GM12891 (cell line): Measurements from ENCODE around the gene PDLIM3. TPM values are rescaled to one million over a fixed set of nuclear protein-coding genes. Genes with fewer than 3 reads are reported as not detected.
A peak's percentile ranks its signal among the peaks of the same experiment; 100 is the strongest.

Source experiments
- DNase-seq: peaks from one replicate; pipeline ENCODE4 v3.0.0; 2011; ENCODE audit warnings: low spot score; ENCODE audit not compliant: insufficient read length
- FAIRE-seq: peaks from 2 replicates; lab custom pipeline; 2011; peaks lifted over from hg19 to GRCh38; lab: Jason Lieb, UNC
- PAX5 ChIP-seq: IDR thresholded peaks from 2 replicates; pipeline ENCODE4 v1.6.1; 2011; ENCODE audit warnings: low read length, moderate library complexity, mild to moderate bottlenecking; ENCODE audit not compliant: insufficient read depth, severe bottlenecking
- POLR2A ChIP-seq: IDR thresholded peaks from 2 replicates; pipeline ENCODE4 v1.6.1; 2011; ENCODE audit warnings: low read depth, low read length, control low read depth
- POLR2AphosphoS5 ChIP-seq: IDR thresholded peaks from 2 replicates; pipeline ENCODE4 v1.6.1; 2011; ENCODE audit warnings: low read depth, low read length, control low read depth
- POU2F2 ChIP-seq: IDR thresholded peaks from 2 replicates; pipeline ENCODE4 v1.6.1; 2011; ENCODE audit warnings: low read depth, mild to moderate bottlenecking, control low read depth, low read length, moderate library complexity
- SPI1 ChIP-seq: IDR thresholded peaks from 2 replicates; pipeline ENCODE4 v1.6.1; 2011; ENCODE audit warnings: low read depth, low read length, control low read depth
- TAF1 ChIP-seq: IDR thresholded peaks from 2 replicates; pipeline ENCODE4 v1.6.1; 2011; ENCODE audit warnings: low read depth, low read length, control low read depth
- polyA plus RNA-seq: library from polyadenylated mRNA; unstranded; fragments of >200 nt; gene quantifications from one replicate; pipeline ENCODE4 v1.2.1, GENCODE V29; 2012; ENCODE audit warnings: low read depth, missing spikeins, inconsistent platforms; ENCODE audit not compliant: missing spikeins

Gene PDLIM3
- 0.09 TPM for polyA plus RNA-seq

GRCh38 chr4:185534866-185535611 lies at the start of gene PDLIM3:
Gene PDLIM3, minus strand, starts transcription at chr4:185535507. Its CDS starts 73 bp downstream, at chr4:185535434.
- TF ChIP-seq POLR2AphosphoS5 (no peak), PAX5 (no peak), TAF1 (no peak), POLR2A (no peak), POU2F2 (no peak), SPI1 (no peak)
- FAIRE-seq (no peak), DNase-seq (peak; percentile 29)

GRCh38 chr4:185583813-185584212 lies 48.5 kb upstream of the PDLIM3 start:
- no peak for DNase-seq
- FAIRE-seq: no peak
- TF ChIP-seq PAX5 (no peak), POLR2AphosphoS5 (no peak), TAF1 (no peak), POLR2A (no peak), POU2F2 (no peak), SPI1 (no peak)

GRCh38 chr4:185582651-185583400 lies 47.5 kb upstream of the PDLIM3 start:
- no peak for TF ChIP-seq POLR2AphosphoS5
- TF ChIP-seq POLR2A: no peak
- FAIRE-seq (no peak), DNase-seq (no peak)

- FAIRE-seq (no peak), DNase-seq (no peak)
- TF ChIP-seq POU2F2 (no peak), SPI1 (no peak), POLR2A (no peak), PAX5 (no peak), POLR2AphosphoS5 (no peak)
These were observed 45.4 kb upstream of the PDLIM3 start for GRCh38 chr4:185580699-185581098.

GRCh38 chr4:185578284-185578683 lies 43.0 kb upstream of the PDLIM3 start:
- TF ChIP-seq POLR2A: no peak
- no peak for TF ChIP-seq PAX5
- TF ChIP-seq POU2F2: no peak
- TF ChIP-seq POLR2AphosphoS5: no peak
- no peak for TF ChIP-seq SPI1
- TF ChIP-seq TAF1: no peak
- FAIRE-seq (no peak), DNase-seq (no peak)

- TF ChIP-seq POU2F2 (no peak), POLR2AphosphoS5 (no peak), SPI1 (no peak), TAF1 (no peak), PAX5 (no peak)
- FAIRE-seq: no peak
These were observed 41.9 kb upstream of the PDLIM3 start for GRCh38 chr4:185576962-185577950.

GRCh38 chr4:185576314-185576961 lies 41.1 kb upstream of the PDLIM3 start:
- FAIRE-seq (no peak), DNase-seq (no peak)
- no peak for TF ChIP-seq PAX5
- no peak for TF ChIP-seq SPI1
- TF ChIP-seq POLR2A: no peak

More at GRCh38 chr4:185576962-185577950, 41.9 kb upstream of the PDLIM3 start:
- DNase-seq: no peak

GRCh38 chr4:185573651-185574199 lies 38.4 kb upstream of the PDLIM3 start:
- no peak for TF ChIP-seq SPI1
- TF ChIP-seq POLR2AphosphoS5: no peak
- TF ChIP-seq TAF1: no peak
- no peak for TF ChIP-seq POLR2A
- no peak for TF ChIP-seq POU2F2
- TF ChIP-seq PAX5: no peak
- FAIRE-seq: no peak
- DNase-seq: no peak
